ENCODE measurements around the gene HDAC5.

DNA sequence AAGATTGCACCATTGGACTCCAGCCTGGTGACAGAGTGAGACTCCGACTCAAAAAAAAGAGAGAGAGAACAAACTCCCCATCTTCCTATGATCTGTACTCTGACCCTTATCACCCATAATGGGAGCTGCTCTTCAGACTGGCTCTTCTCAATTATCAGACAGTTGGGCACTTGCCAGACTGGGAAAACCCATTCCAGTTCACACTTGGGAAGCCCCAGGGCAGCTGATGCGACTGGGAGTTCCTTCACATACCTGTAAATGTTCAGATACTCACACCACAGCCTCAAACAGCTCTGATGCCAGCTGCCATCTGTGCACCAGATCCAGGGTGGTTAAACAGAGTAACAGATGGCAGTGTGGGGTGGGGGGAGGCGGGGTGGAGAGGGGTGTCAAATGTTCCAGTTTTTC, 84.8 kb downstream of the HDAC5 start:
- no peak for TF ChIP-seq SIN3A (IDR thresholded peaks at IDR 0.05; ENCODE audit: borderline replicate concordance, insufficient read depth, low read length)
- TF ChIP-seq POLR2AphosphoS5 (IDR thresholded peaks at IDR 0.05; ENCODE audit: low read depth, low read length) = no peak
